ENCODE results near the gene DBR1. TPM values are rescaled to one million over a fixed set of nuclear protein-coding genes. Genes with fewer than 3 reads are reported as not detected.

The DBR1 gene
- total RNA-seq, 1 donor from 2014 or later = 2.0 TPM

DNA sequence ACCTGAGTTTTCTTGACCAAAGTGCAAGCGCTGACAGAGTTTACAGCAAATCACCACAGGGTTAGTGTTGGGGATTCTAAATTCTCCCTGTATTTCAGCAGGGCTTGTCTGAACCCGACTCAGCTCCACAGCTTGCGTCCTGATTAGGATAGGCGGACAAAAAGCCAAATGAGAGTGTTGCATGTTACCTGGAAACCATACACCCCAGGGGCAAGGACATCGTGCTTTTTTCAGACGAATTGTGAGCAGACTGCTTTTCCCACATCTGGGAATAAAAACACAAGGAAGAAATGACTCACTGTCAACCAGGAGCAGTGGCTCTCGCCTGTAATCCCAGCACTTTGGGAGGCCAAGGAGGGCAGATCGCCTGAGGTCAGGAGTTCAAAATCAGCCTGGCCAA, 62.4 kb downstream of the DBR1 start:
- Histone ChIP-seq H3K27me3 (no peaks in the 10 kb centered on the region), H3K27ac (no peak overlapping the region), H3K4me1 (peaks cover 0 to 10% of the 10 kb centered on the region in 2 donors), H3K36me3 (peaks cover 5 to 7% of the 10 kb centered on the region in 2 donors), H3K9me3 (no peaks in the 10 kb centered on the region), H3K4me3 (no peak overlapping the region)
- no peak for DNase-seq (ENCODE audit: low spot score in 2 of 2)
- TF ChIP-seq, protein P1, sequence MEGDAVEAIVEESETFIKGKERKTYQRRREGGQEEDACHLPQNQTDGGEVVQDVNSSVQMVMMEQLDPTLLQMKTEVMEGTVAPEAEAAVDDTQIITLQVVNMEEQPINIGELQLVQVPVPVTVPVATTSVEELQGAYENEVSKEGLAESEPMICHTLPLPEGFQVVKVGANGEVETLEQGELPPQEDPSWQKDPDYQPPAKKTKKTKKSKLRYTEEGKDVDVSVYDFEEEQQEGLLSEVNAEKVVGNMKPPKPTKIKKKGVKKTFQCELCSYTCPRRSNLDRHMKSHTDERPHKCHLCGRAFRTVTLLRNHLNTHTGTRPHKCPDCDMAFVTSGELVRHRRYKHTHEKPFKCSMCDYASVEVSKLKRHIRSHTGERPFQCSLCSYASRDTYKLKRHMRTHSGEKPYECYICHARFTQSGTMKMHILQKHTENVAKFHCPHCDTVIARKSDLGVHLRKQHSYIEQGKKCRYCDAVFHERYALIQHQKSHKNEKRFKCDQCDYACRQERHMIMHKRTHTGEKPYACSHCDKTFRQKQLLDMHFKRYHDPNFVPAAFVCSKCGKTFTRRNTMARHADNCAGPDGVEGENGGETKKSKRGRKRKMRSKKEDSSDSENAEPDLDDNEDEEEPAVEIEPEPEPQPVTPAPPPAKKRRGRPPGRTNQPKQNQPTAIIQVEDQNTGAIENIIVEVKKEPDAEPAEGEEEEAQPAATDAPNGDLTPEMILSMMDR (IDR thresholded peaks at IDR 0.05) = no peak
- intact Hi-C loops (cut with DNase I) = loop anchor here (10.0 kb wide), 2 partner anchors 722 to 812 kb away; partner anchors contain the start of gene PIK3CB

Other genes with a start within 250 kb of the DBR1 start
- 0.11 TPM for gene CLDN18, start 164.8 kb downstream of the DBR1 start, total RNA-seq
- 23.1 TPM for gene DZIP1L, start 59.3 kb downstream of the DBR1 start, total RNA-seq
- not detected for gene A4GNT, start 42.5 kb downstream of the DBR1 start, total RNA-seq
- 23.4 TPM for gene ARMC8, start 12.4 kb upstream of the DBR1 start, total RNA-seq
- not detected for gene NME9, start 154.9 kb upstream of the DBR1 start, total RNA-seq
- gene MRAS, start 173.7 kb upstream of the DBR1 start, total RNA-seq = 24.5 TPM

Measured in ascending aorta (tissue), 2 donors.